ENCODE data around the gene CCL28.
"Not testable (repeated sequence)": the region's sequence is repeated elsewhere in the genome, so short reads cannot be mapped to it uniquely, and the experiment has no call there.

CCL28 gene

GRCh38 chr5:43412156-43412555 is at the start of gene CCL28:
TSS of gene CCL28 (minus strand) at chr5:43412391. CDS start at chr5:43412316, 75 bp downstream.
- DNase-seq (ENCODE audit: low read depth), result no peak

- no peak for DNase-seq (ENCODE audit: low read depth)
Observed at GRCh38 chr5:43461066-43461465, 48.9 kb upstream of the CCL28 start.

GRCh38 chr5:43456556-43456955 is 44.4 kb upstream of the CCL28 start:
- no peak for DNase-seq (ENCODE audit: low read depth)

GRCh38 chr5:43441575-43441974 is 29.4 kb upstream of the CCL28 start:
- not testable (repeated sequence) for DNase-seq (ENCODE audit: low read depth)

- no peak for DNase-seq (ENCODE audit: low read depth)
Observed at GRCh38 chr5:43437062-43437660, 25.0 kb upstream of the CCL28 start.

GRCh38 chr5:43433382-43433781 is 21.2 kb upstream of the CCL28 start:
- no peak for DNase-seq (ENCODE audit: low read depth)

- peak; percentile 67 for DNase-seq (ENCODE audit: low read depth)
Observed at GRCh38 chr5:43432486-43433375, 20.5 kb upstream of the CCL28 start.

GRCh38 chr5:43429706-43430105 is 17.5 kb upstream of the CCL28 start:
- no peak for DNase-seq (ENCODE audit: low read depth)

GRCh38 chr5:43429016-43429415 is 16.8 kb upstream of the CCL28 start:
- DNase-seq (ENCODE audit: low read depth), result no peak

GRCh38 chr5:43427306-43427705 is 15.1 kb upstream of the CCL28 start:
- no peak for DNase-seq (ENCODE audit: low read depth)

GRCh38 chr5:43425983-43426382 is 13.8 kb upstream of the CCL28 start:
- DNase-seq (ENCODE audit: low read depth), result peak; percentile 61

GRCh38 chr5:43423086-43423485 is 10.9 kb upstream of the CCL28 start:
- DNase-seq (ENCODE audit: low read depth), result not testable (repeated sequence)

GRCh38 chr5:43422143-43422542 is 10.0 kb upstream of the CCL28 start:
- peak; percentile 18 for DNase-seq (ENCODE audit: low read depth)

GRCh38 chr5:43421450-43422133 is 9.4 kb upstream of the CCL28 start:
- DNase-seq (ENCODE audit: low read depth), result no peak

GRCh38 chr5:43420241-43420640 is 8.1 kb upstream of the CCL28 start:
- DNase-seq (ENCODE audit: low read depth), result no peak

- no peak for DNase-seq (ENCODE audit: low read depth)
Observed at GRCh38 chr5:43418561-43418960, 6.4 kb upstream of the CCL28 start.

- no peak for DNase-seq (ENCODE audit: low read depth)
Observed at GRCh38 chr5:43416803-43417394, 4.7 kb upstream of the CCL28 start.

- no peak for DNase-seq (ENCODE audit: low read depth)
Observed at GRCh38 chr5:43415935-43416802, 4.0 kb upstream of the CCL28 start.

- no peak for DNase-seq (ENCODE audit: low read depth)
Observed at GRCh38 chr5:43413966-43414365, 1.8 kb upstream of the CCL28 start.

- DNase-seq (ENCODE audit: low read depth), result no peak
Observed at GRCh38 chr5:43412644-43413043, 453 bp upstream of the CCL28 start.

- DNase-seq (ENCODE audit: low read depth), result no peak
Observed at GRCh38 chr5:43411495-43411894, 696 bp downstream of the CCL28 start.

- DNase-seq (ENCODE audit: low read depth), result no peak
Observed at GRCh38 chr5:43410414-43410813, 1.8 kb downstream of the CCL28 start.
